Small intestine (tissue), 7 donors: ENCODE data around the gene DNAJB14. TPM values are rescaled to one million over a fixed set of nuclear protein-coding genes. Genes with fewer than 3 reads are reported as not detected.

ENCODE experiments used
- DNase-seq, 2 donors: peaks; one replicate each; pipeline versions ENCODE4 v3.0.0 to v3.0.0-alpha.2; 2013
- FAIRE-seq: peaks from 2 replicates; lab custom pipeline; 2012; peaks lifted over from hg19 to GRCh38; lab: Jason Lieb, UNC
- H3K27ac ChIP-seq, 3 donors: one replicate each; pipeline ENCODE4 v1.5.1; 2013; ENCODE audit warnings: low read length in 2 of 3, mild to moderate bottlenecking in 2 of 3, control low read depth in 1 of 3, inconsistent platforms in 1 of 3, low read depth in 1 of 3, moderate library complexity in 1 of 3
- H3K27me3 ChIP-seq, 3 donors: one replicate each; pipeline ENCODE4 v1.6.1; 2013; ENCODE audit warnings: low read length in 3 of 3, inconsistent platforms in 1 of 3; ENCODE audit not compliant: control insufficient read depth in 3 of 3, insufficient read depth in 3 of 3
- H3K36me3 ChIP-seq, 3 donors: one replicate each; pipeline ENCODE4 v1.6.1; 2013; ENCODE audit warnings: low read length in 3 of 3, inconsistent platforms in 1 of 3, low read depth in 1 of 3, mild to moderate bottlenecking in 1 of 3, moderate library complexity in 1 of 3; ENCODE audit not compliant: control insufficient read depth in 3 of 3, insufficient read depth in 2 of 3
- H3K4me1 ChIP-seq, 3 donors: one replicate each; pipeline ENCODE4 v1.6.1; 2013; ENCODE audit warnings: low read length in 2 of 3, inconsistent platforms in 1 of 3, low read depth in 1 of 3, mild to moderate bottlenecking in 1 of 3, moderate library complexity in 1 of 3; ENCODE audit not compliant: control insufficient read depth in 3 of 3, insufficient read depth in 2 of 3
- H3K4me3 ChIP-seq, 3 donors: one replicate each; pipeline ENCODE4 v1.5.1; 2013; ENCODE audit warnings: low read length in 3 of 3, control low read depth in 1 of 3, inconsistent platforms in 1 of 3, low read depth in 1 of 3, mild to moderate bottlenecking in 1 of 3, moderate library complexity in 1 of 3
- H3K9me3 ChIP-seq, 2 donors: one replicate each; pipeline ENCODE4 v1.6.1; 2013; ENCODE audit warnings: low read depth in 1 of 2, low read length in 1 of 2; ENCODE audit not compliant: control insufficient read depth in 2 of 2, insufficient read depth in 1 of 2
- WGBS, 3 donors: extraction: QIAGEN DNeasy Blood & Tissue Kit; methylation state at CpG; one replicate each; pipeline ENCODE4 v1.1.7; 2013; 5-methylcytosine and 5-hydroxymethylcytosine counted together
- polyA plus RNA-seq, 4 donors: library from polyadenylated mRNA; stranded (reverse) in 3 of 4; unstranded in 1 of 4; fragments of 200-250 nt in 3 of 4; fragments of 120-200 nt in 1 of 4; gene quantifications; one replicate each; pipeline versions ENCODE4 v1.2.1 to v1.2.3, GENCODE V29; 2013
- donor health status: healthy with polysubstance abuse.
- donor health status: control.
- donor health status: control.
- donor health status: Bipolar disorder and iron deficiency.
- donor health status: healthy.

DNAJB14 gene
- polyA plus RNA-seq, 4 donors: 8.6 to 31.9 (median 9.9) TPM

GRCh38 chr4:99876946-99877345 lies 69.5 kb downstream of the DNAJB14 start:
- Histone ChIP-seq H3K27me3 (no peaks in the 10 kb centered on the region), H3K36me3 (peaks cover 8 to 12% (median 11%) of the 10 kb centered on the region in 3 donors), H3K27ac (no peak overlapping the region), H3K4me3 (no peak overlapping the region), H3K9me3 (no peaks in the 10 kb centered on the region), H3K4me1 (no peaks in the 10 kb centered on the region)
- DNase-seq (no peak), FAIRE-seq (no peak)
- WGBS, 3 donors: 88 to 95% (median 91%) methylated on average over 3 of the region's 3 CpGs

- DNase-seq (peak in 1 of 2 donors; percentile 63), FAIRE-seq (no peak)
- no peak overlapping the region for H3K4me3 ChIP-seq
- H3K9me3 ChIP-seq: no peaks in the 10 kb centered on the region
- H3K27ac ChIP-seq: no peak overlapping the region
- H3K4me1 ChIP-seq: no peaks in the 10 kb centered on the region
- H3K36me3 ChIP-seq: peaks cover 2 to 6% (median 4%) of the 10 kb centered on the region in 3 donors
- H3K27me3 ChIP-seq: no peaks in the 10 kb centered on the region
Measured at GRCh38 chr4:99875071-99875470, 71.3 kb downstream of the DNAJB14 start.

GRCh38 chr4:99872570-99872969 lies 73.8 kb downstream of the DNAJB14 start:
- Histone ChIP-seq H3K4me3 (no peak overlapping the region), H3K27ac (no peak overlapping the region), H3K4me1 (no peaks in the 10 kb centered on the region), H3K36me3 (peaks cover 0 to 4% (median 2%) of the 10 kb centered on the region in 3 donors), H3K9me3 (no peaks in the 10 kb centered on the region), H3K27me3 (no peaks in the 10 kb centered on the region)
- no peak for DNase-seq
- no peak for FAIRE-seq

GRCh38 chr4:99868126-99868596 lies 78.3 kb downstream of the DNAJB14 start:
- no peak overlapping the region for H3K4me3 ChIP-seq
- WGBS, 3 donors: 64 to 75% (median 74%) methylated on average over 8 of the region's 8 CpGs
- no peak overlapping the region for H3K27ac ChIP-seq
- DNase-seq (no peak), FAIRE-seq (no peak)
- H3K4me1 ChIP-seq: no peaks in the 10 kb centered on the region
- H3K27me3 ChIP-seq: no peaks in the 10 kb centered on the region
- peaks cover 0 to 2% (median 0%) of the 10 kb centered on the region in 3 donors for H3K36me3 ChIP-seq
- H3K9me3 ChIP-seq: no peaks in the 10 kb centered on the region

GRCh38 chr4:99863804-99864203 lies 82.6 kb downstream of the DNAJB14 start:
- no peak overlapping the region for H3K4me3 ChIP-seq
- peaks cover 0 to under 1% (median 0%) of the 10 kb centered on the region in 3 donors for H3K27me3 ChIP-seq
- no peak for DNase-seq
- no peak overlapping the region for H3K27ac ChIP-seq
- peaks cover 0 to 2% (median 0%) of the 10 kb centered on the region in 3 donors for H3K36me3 ChIP-seq
- no peak for FAIRE-seq
- no peaks in the 10 kb centered on the region for H3K9me3 ChIP-seq
- 61 to 75% (median 68%) methylated on average over 3 of the region's 3 CpGs for WGBS, 3 donors
- H3K4me1 ChIP-seq: no peaks in the 10 kb centered on the region

- Histone ChIP-seq H3K4me1 (no peaks in the 10 kb centered on the region), H3K9me3 (no peaks in the 10 kb centered on the region), H3K27me3 (peaks cover 0 to 2% (median 0%) of the 10 kb centered on the region in 3 donors), H3K4me3 (no peak overlapping the region), H3K36me3 (peaks cover 0 to 2% (median 0%) of the 10 kb centered on the region in 3 donors), H3K27ac (no peak overlapping the region)
- 34 to 55% (median 40%) methylated on average over 5 of the region's 5 CpGs for WGBS, 3 donors
- DNase-seq: no peak
- no peak for FAIRE-seq
Measured at GRCh38 chr4:99861120-99861905, 85.1 kb downstream of the DNAJB14 start.

- Histone ChIP-seq H3K36me3 (no peaks in the 10 kb centered on the region), H3K9me3 (no peaks in the 10 kb centered on the region), H3K27me3 (peaks cover 0 to 2% (median 0%) of the 10 kb centered on the region in 3 donors), H3K4me1 (no peaks in the 10 kb centered on the region), H3K4me3 (no peak overlapping the region), H3K27ac (no peak overlapping the region)
- no peak for DNase-seq
- 77 to 82% (median 81%) methylated on average over 2 of the region's 2 CpGs for WGBS, 3 donors
- peak; percentile 19 for FAIRE-seq
Measured at GRCh38 chr4:99860521-99860920, 85.9 kb downstream of the DNAJB14 start.

GRCh38 chr4:99859618-99860017 lies 86.8 kb downstream of the DNAJB14 start:
- H3K4me3 ChIP-seq: no peak overlapping the region
- H3K9me3 ChIP-seq: no peaks in the 10 kb centered on the region
- DNase-seq (no peak), FAIRE-seq (no peak)
- H3K36me3 ChIP-seq: no peaks in the 10 kb centered on the region
- WGBS, 3 donors: 81 to 98% (median 85%) methylated on average over 2 of the region's 2 CpGs
- H3K27ac ChIP-seq: no peak overlapping the region
- H3K4me1 ChIP-seq: no peaks in the 10 kb centered on the region
- peaks cover 0 to 2% (median 0%) of the 10 kb centered on the region in 3 donors for H3K27me3 ChIP-seq
